Islet precursor cell (in vitro differentiated cells): Measurements from ENCODE around the gene COPE.

Source experiments
- DNase-seq: peaks from one replicate; pipeline ENCODE4 v3.0.0-alpha.2; 2018

COPE gene

GRCh38 chr19:18894254-18895037 lies 24.7 kb downstream of the COPE start:
- no peak for DNase-seq

GRCh38 chr19:18893587-18894253 lies 25.5 kb downstream of the COPE start:
- no peak for DNase-seq

GRCh38 chr19:18889949-18890745 lies 29.0 kb downstream of the COPE start:
- no peak for DNase-seq

GRCh38 chr19:18886972-18887371 lies 32.2 kb downstream of the COPE start:
- DNase-seq: no peak

GRCh38 chr19:18883526-18884304 lies 35.5 kb downstream of the COPE start:
- no peak for DNase-seq

- no peak for DNase-seq
Observed at GRCh38 chr19:18881491-18881890, 37.7 kb downstream of the COPE start.

- peak; percentile 69 for DNase-seq
Observed at GRCh38 chr19:18879579-18880373, 39.4 kb downstream of the COPE start.

GRCh38 chr19:18878858-18879578 lies 40.2 kb downstream of the COPE start:
- DNase-seq: no peak

- DNase-seq: no peak
Observed at GRCh38 chr19:18878058-18878797, 41.0 kb downstream of the COPE start.

- no peak for DNase-seq
Observed at GRCh38 chr19:18876865-18877264, 42.3 kb downstream of the COPE start.

- DNase-seq: no peak
Observed at GRCh38 chr19:18875726-18876125, 43.5 kb downstream of the COPE start.

- DNase-seq: no peak
Observed at GRCh38 chr19:18871543-18871942, 47.6 kb downstream of the COPE start.

- DNase-seq: no peak
Observed at GRCh38 chr19:18870531-18871172, 48.5 kb downstream of the COPE start.

GRCh38 chr19:18869781-18870530 lies 49.2 kb downstream of the COPE start:
- no peak for DNase-seq

- DNase-seq: no peak
Observed at GRCh38 chr19:18869023-18869618, 50.1 kb downstream of the COPE start.

GRCh38 chr19:18868380-18869022 lies 50.7 kb downstream of the COPE start:
- DNase-seq: no peak

GRCh38 chr19:18867751-18868150 lies 51.4 kb downstream of the COPE start:
- no peak for DNase-seq

- DNase-seq: no peak
Observed at GRCh38 chr19:18867199-18867598, 52.0 kb downstream of the COPE start.
